IgD-negative memory B cell (primary cell): ENCODE results near the gene IDNK. TPM values are rescaled to one million over a fixed set of nuclear protein-coding genes. Genes with fewer than 3 reads are reported as not detected.

ENCODE experiments used
- H3K27ac Mint-ChIP-seq, 3 donors: one replicate each; pipeline ENCODE4 v1.8.0; 2020 to 2022; ENCODE audit warnings: mild to moderate bottlenecking in 3 of 3, mixed read lengths in 3 of 3, moderate library complexity in 1 of 3
- H3K27me3 Mint-ChIP-seq: one replicate; pipeline ENCODE4 v1.8.0; 2021; ENCODE audit warnings: mixed read lengths
- H3K36me3 Mint-ChIP-seq: one replicate; pipeline ENCODE4 v1.8.0; 2020; ENCODE audit warnings: mild to moderate bottlenecking, mixed read lengths
- H3K4me1 Mint-ChIP-seq, 3 donors: one replicate each; pipeline ENCODE4 v1.8.0; 2020 to 2022; ENCODE audit warnings: mixed read lengths in 3 of 3, mild to moderate bottlenecking in 1 of 3
- H3K4me3 Mint-ChIP-seq, 4 donors: one replicate each; pipeline ENCODE4 v1.8.0; 2020 to 2022; ENCODE audit warnings: mild to moderate bottlenecking in 4 of 4, mixed read lengths in 4 of 4, moderate library complexity in 3 of 4
- H3K9me3 Mint-ChIP-seq, 3 donors: one replicate each; pipeline ENCODE4 v1.8.0; 2020 to 2021; ENCODE audit warnings: mixed read lengths in 3 of 3, mild to moderate bottlenecking in 1 of 3
- polyA plus RNA-seq: library from polyadenylated mRNA; unstranded; fragments of 300-500 nt; fragmentation: Illumina TruSeq; gene quantifications from one replicate; pipeline ENCODE4 v1.2.3, GENCODE V29; 2021

Gene IDNK
- polyA plus RNA-seq, 1 donor from 2014 or later: 20.9 TPM

DNA sequence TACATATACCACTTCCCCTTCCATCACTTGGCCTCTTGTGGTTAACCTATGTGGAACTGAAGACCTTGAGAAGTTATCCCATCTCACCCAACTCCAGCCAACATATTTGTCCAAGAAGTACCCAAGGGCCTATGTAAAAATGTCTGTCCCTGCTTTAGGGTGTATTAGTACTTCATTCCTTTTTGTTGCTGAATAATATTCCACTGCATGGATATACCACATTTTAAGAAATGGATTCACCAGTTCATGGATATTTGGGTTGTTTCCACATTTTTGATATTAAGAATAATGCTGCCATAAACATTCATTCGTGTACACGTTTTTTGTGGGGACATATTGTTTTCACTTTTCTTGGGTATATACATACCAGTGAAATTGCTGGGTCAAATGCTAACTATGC, 28.6 kb downstream of the IDNK start:
- H3K4me1 Mint-ChIP-seq: peaks cover 4 to 11% (median 6%) of the 10 kb centered on the region in 3 donors
- peaks cover 0 to 7% (median 0%) of the 10 kb centered on the region in 3 donors for H3K9me3 Mint-ChIP-seq
- no peak overlapping the region for H3K4me3 Mint-ChIP-seq
- H3K36me3 Mint-ChIP-seq: peaks cover 19% of the 10 kb centered on the region
- no peak overlapping the region for H3K27ac Mint-ChIP-seq
- H3K27me3 Mint-ChIP-seq: no peaks in the 10 kb centered on the region

DNA sequence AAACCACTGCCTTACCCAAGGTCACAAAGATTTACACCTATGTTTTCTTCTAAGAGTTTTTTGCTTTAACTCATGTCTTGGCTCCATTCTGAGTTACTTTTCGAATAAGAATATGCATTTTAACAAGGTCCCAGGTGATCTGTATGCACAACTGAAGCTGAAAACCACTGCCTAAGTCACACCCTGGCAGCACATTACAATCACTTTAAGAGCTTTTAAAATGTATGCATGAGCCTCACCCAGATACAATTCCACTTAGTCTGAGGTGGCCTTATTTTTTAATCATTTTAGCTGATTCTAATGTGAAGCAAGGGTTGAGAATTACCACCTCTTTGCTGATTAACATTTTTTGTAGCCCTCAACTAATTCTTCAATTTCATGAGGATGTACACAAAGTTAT, 29.5 kb downstream of the IDNK start:
- Mint-ChIP-seq H3K27ac (no peak overlapping the region), H3K4me3 (no peak overlapping the region), H3K4me1 (peaks cover 4 to 11% (median 6%) of the 10 kb centered on the region in 3 donors), H3K36me3 (peaks cover 19% of the 10 kb centered on the region), H3K9me3 (peaks cover 0 to 7% (median 0%) of the 10 kb centered on the region in 3 donors), H3K27me3 (no peaks in the 10 kb centered on the region)

DNA sequence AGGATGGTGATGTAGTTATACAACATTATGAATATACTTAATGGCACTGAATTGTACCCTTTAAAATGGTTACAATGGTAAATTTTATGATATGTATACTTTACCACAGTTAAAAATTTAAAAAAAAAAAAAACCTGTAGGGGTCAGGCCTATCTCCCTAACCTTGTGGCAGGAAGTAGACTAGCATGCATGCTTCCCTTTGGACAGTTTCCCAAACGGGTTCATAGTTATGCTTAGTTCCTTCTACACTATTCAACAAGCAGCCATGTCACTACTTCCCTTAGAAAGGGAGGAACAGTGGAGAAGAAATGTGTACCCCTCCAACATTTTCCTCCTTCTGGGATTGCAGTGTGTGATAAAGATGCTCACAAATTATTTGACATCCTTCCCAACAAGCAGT, 32.5 kb downstream of the IDNK start:
- peaks cover 0 to 2% (median under 1%) of the 10 kb centered on the region in 3 donors for H3K4me1 Mint-ChIP-seq
- peaks cover 19% of the 10 kb centered on the region for H3K36me3 Mint-ChIP-seq
- H3K27ac Mint-ChIP-seq: no peak overlapping the region
- H3K4me3 Mint-ChIP-seq: no peak overlapping the region
- H3K27me3 Mint-ChIP-seq: no peaks in the 10 kb centered on the region
- H3K9me3 Mint-ChIP-seq: peaks cover 0 to 7% (median 0%) of the 10 kb centered on the region in 3 donors

DNA sequence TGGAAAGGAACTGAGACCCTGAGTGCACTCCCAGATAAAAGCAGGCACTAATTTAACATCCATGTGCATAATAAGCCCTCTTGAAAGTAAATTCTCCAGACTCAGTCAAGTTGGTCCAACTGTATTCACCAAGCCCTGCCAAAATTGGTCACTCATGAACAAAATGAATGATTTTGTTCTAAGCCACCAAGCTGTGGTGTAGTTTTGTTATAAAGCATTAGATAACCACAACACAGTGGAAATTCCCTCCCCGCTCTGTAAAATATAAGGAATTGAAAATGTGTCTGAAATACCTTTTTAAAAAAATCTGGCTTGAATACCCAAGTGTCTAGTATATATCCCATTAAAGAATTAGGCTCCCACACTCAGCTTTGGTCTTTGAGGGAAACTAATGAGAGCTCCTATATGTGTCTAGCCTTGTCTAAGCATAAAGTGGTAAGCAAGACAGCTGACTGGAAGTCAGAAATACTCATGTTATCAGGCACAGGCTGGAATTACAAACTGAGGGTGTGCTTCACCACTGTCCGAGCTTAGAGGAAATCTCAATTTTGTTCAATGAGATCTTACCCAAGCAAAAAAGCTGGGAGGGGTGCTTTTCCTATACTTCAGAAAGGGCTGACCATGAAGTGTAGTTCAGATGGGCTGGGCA, 33.2 kb downstream of the IDNK start:
- H3K36me3 Mint-ChIP-seq: peaks cover 19% of the 10 kb centered on the region
- H3K27ac Mint-ChIP-seq: peak overlapping the region in 1 of 3 donors; percentile 46
- H3K9me3 Mint-ChIP-seq: peaks cover 0 to 7% (median 0%) of the 10 kb centered on the region in 3 donors
- no peaks in the 10 kb centered on the region for H3K27me3 Mint-ChIP-seq
- H3K4me3 Mint-ChIP-seq: no peak overlapping the region
- H3K4me1 Mint-ChIP-seq: peaks cover 0 to 2% (median 0%) of the 10 kb centered on the region in 3 donors

DNA sequence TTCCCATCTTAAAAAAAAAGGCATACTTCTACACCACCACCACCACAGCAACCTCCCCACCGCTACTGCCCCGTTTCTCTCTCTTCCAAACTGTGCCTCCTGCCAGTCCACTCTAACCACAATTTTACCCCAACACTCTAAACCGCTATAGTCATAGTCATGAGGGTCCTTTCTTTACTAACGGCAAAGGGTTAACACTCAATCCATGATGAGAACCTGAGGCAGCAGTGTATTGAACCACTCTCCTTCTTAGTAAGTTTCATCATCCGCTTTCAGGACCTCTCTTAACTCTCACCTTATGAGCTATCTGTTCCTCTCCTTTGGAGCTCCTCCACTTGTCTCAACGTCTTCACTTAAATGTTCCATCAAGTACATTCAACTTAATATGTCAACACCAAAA, 34.0 kb downstream of the IDNK start:
- H3K9me3 Mint-ChIP-seq: peaks cover 0 to 5% (median 0%) of the 10 kb centered on the region in 3 donors
- no peak overlapping the region for H3K27ac Mint-ChIP-seq
- peaks cover 0 to 2% (median 0%) of the 10 kb centered on the region in 3 donors for H3K4me1 Mint-ChIP-seq
- H3K36me3 Mint-ChIP-seq: peaks cover 11% of the 10 kb centered on the region
- no peak overlapping the region for H3K4me3 Mint-ChIP-seq
- H3K27me3 Mint-ChIP-seq: no peaks in the 10 kb centered on the region

DNA sequence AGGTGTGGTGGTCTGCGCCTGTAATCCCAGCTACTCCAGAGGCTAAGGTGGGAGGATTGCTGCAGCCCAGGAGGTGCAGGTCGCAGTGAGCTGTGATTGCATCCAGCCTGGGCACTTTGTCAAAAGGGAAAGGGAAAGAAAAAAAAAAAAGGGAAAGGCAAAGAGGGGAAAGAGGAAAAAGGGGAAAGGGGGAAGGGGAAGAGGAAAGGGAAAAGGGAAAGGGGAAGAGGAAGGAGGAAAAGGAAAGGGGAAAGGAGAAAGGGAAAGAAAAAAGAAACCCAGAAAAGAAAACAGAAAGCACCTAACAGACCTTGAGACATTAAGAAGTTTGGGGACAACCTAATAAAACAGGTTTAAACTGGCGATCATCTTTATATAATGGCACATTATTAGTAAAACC, 40.0 kb downstream of the IDNK start:
- Mint-ChIP-seq H3K36me3 (peaks cover 4% of the 10 kb centered on the region), H3K27ac (peak overlapping the region in 2 of 3 donors; percentile 23 to 46), H3K4me1 (peaks cover 12 to 16% (median 15%) of the 10 kb centered on the region in 3 donors), H3K9me3 (no peaks in the 10 kb centered on the region), H3K27me3 (no peaks in the 10 kb centered on the region), H3K4me3 (no peak overlapping the region)

DNA sequence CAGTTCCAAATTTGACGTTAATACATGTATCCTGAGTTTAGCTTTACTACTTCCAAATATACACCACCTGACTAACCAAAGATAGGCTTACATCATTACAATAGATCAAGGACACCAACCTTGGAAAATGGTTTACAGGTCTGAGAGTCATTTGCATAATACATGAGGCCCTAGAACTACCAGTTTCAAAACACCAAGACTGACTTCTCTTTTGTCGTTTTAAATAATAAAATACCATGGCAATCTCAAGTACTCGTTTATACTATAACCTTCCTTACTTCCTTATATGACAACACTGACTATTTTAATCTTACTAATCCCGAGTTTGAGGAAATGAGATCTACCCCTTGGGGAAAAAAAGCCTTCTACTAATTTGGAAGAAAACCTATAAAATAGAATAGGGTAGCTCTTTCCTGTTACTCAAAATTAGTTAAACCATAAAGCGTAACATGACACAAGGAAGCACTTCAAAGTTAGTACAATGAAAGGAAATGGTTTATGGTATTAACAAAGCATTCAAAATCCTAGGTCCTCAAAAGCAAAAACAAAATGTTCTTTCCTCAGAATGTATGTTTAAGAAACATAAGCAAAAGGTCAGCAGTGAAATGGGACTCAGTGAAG, 42.7 kb downstream of the IDNK start:
- peak overlapping the region in 1 of 4 donors; percentile 34 for H3K4me3 Mint-ChIP-seq

DNA sequence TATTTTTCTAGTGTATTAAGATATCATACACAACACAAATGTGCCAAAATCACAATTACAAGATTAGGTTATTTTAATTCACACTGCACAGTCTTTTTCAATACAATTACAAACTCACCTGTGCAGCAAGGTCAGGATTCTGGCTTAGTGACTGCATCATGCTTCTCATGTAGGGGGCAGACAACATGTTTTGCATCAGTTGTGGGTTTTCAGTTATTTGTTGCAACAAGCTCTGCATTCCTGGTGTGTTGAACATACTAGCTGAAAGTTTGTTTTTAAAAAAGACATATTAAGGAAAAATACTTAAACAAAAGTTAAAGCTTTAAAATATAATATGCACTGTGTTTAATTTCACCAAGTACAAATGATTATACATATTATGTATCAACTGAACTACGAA, 46.1 kb downstream of the IDNK start:
- Mint-ChIP-seq H3K27ac (no peak overlapping the region), H3K36me3 (peaks cover 1% of the 10 kb centered on the region), H3K4me3 (no peak overlapping the region), H3K9me3 (no peaks in the 10 kb centered on the region), H3K27me3 (no peaks in the 10 kb centered on the region), H3K4me1 (peaks cover 14 to 21% (median 17%) of the 10 kb centered on the region in 3 donors)

More for the DNA sequence above, 42.7 kb downstream of the IDNK start:
- Mint-ChIP-seq H3K36me3 (peaks cover 4% of the 10 kb centered on the region), H3K27ac (peak overlapping the region in 2 of 3 donors; percentile 10 to 23), H3K27me3 (no peaks in the 10 kb centered on the region), H3K4me1 (peaks cover 14 to 21% (median 15%) of the 10 kb centered on the region in 3 donors), H3K9me3 (no peaks in the 10 kb centered on the region)

DNA sequence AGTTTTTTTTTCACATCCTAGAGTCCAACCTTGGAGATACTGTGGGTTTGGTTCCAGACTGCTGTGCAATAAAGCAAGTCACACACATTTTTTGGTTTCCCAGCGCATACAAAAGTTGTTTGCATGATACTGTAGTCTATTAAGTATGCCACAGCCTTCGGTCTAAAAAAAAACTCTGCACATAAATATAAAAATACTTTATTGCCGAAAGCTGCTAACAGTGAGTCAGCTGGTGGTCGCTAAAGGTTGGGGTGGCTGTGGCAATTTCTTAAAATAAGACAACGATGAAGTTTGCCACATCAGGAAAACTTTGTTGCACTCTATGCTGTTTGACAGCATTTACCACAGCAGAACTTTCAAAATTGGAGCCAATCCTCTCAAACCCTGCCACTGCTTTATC, 47.4 kb downstream of the IDNK start:
- H3K4me1 Mint-ChIP-seq: peaks cover 15 to 17% (median 16%) of the 10 kb centered on the region in 3 donors
- H3K4me3 Mint-ChIP-seq: no peak overlapping the region
- peaks cover 1% of the 10 kb centered on the region for H3K36me3 Mint-ChIP-seq
- no peaks in the 10 kb centered on the region for H3K9me3 Mint-ChIP-seq
- no peaks in the 10 kb centered on the region for H3K27me3 Mint-ChIP-seq
- H3K27ac Mint-ChIP-seq: no peak overlapping the region

DNA sequence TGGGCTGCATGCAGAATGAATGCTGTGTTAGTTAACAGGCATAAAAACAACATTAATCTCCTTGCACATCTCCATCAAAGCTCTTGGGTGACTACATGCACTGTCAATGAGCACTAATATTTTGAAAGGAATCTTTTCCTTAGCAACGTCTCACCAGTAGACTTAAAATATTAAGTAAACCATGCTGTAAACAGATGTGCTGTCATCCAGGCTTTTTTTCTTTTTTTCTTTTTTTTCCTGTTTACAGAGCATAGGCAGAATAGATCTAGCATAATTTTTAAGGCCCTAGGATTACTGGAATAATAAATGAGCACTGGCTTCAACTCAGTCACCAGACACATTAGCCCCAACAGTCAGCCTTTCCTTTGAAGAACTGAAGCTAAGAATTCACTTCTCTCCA, 48.5 kb downstream of the IDNK start:
- Mint-ChIP-seq H3K36me3 (peaks cover 1% of the 10 kb centered on the region), H3K27me3 (no peaks in the 10 kb centered on the region), H3K27ac (peak overlapping the region in 1 of 3 donors; percentile 80), H3K9me3 (no peaks in the 10 kb centered on the region), H3K4me1 (peaks cover 5 to 10% (median 7%) of the 10 kb centered on the region in 3 donors), H3K4me3 (no peak overlapping the region)

DNA sequence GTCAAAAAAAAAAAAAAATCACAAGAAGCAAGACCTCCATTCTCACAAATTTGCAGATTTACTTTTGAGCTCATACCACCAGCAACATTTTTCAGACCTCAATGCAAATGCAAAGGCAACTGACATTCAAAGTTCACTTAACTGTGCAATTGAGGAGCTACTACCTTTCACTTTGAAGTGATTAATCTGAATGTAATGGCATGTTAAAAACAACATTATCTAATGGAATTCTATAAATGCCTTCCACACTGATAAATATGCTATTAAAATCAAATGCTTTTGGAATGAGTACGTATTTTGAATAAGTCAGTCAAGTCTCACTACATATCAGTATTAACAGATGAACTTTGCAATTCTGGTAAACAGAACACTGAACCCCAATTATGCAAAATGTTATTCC, 52.5 kb downstream of the IDNK start:
- no peak overlapping the region for H3K27ac Mint-ChIP-seq
- no peak overlapping the region for H3K4me3 Mint-ChIP-seq
- no peaks in the 10 kb centered on the region for H3K9me3 Mint-ChIP-seq
- H3K36me3 Mint-ChIP-seq: peaks cover 3% of the 10 kb centered on the region
- peaks cover 0 to 4% (median 4%) of the 10 kb centered on the region in 3 donors for H3K4me1 Mint-ChIP-seq
- H3K27me3 Mint-ChIP-seq: no peaks in the 10 kb centered on the region

DNA sequence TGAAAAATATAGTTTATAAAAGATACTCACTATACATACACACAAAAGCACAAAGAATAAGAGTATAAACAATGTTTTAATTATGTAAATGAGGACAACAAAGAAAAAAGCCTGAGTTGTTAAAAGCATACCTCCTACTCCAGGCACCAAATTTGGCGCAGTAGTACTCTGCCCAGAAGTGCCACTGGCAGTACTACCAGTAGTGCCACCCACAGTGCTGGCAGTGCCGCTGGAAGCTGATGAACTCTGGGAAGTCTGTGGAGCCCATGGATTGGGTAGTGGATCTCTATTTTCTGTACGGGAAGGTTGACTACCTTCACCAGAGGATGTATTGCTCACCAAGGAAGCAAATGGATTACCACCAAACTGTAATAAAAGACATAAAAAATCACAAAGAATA, 54.7 kb downstream of the IDNK start:
- Mint-ChIP-seq H3K27ac (no peak overlapping the region), H3K9me3 (no peaks in the 10 kb centered on the region), H3K4me3 (no peak overlapping the region), H3K27me3 (no peaks in the 10 kb centered on the region), H3K4me1 (peaks cover 0 to 12% (median 4%) of the 10 kb centered on the region in 3 donors), H3K36me3 (peaks cover 3% of the 10 kb centered on the region)

DNA sequence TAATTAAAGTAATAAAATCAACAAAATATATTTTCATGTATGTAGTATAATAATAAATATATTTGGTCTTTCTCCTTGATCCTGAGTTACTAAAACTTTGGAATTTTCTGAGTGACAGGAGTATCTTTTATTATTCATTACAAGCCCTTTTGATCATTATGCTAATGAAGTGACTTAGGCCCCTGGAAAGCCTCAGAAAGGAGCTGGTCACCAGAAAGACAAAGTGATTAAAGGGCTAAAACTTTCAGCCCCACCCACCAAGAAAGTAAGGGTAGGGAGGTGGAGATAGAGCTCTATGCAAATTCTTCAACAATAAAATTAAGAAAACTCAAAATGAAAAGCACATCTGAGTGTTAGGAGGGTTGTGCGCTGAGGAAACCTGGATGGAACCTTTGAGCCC, 57.3 kb downstream of the IDNK start:
- no peaks in the 10 kb centered on the region for H3K9me3 Mint-ChIP-seq
- H3K4me1 Mint-ChIP-seq: peaks cover 0 to 18% (median 4%) of the 10 kb centered on the region in 3 donors
- H3K4me3 Mint-ChIP-seq: no peak overlapping the region
- no peaks in the 10 kb centered on the region for H3K27me3 Mint-ChIP-seq
- H3K27ac Mint-ChIP-seq: peak overlapping the region in 1 of 3 donors; percentile 53
- H3K36me3 Mint-ChIP-seq: peaks cover 2% of the 10 kb centered on the region

DNA sequence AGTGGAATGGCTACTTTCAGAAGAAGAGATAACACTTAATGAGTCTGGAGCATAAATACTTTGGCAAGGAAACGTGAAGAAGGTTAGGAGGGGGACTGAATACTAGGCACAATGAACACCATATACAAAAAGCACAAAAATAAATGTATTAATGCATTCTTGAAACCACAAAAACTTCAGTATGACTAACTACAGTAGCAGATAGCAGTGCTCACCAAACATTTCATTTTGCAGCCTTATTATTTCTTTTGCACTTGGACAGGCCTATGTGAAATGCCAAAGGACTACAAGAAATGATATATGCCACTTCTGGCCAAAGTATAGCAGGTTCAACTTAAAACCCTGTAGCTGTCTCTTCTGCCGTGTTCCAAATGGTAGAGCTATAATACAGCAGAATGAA, 58.5 kb downstream of the IDNK start:
- H3K4me1 Mint-ChIP-seq: peaks cover 3 to 21% (median 7%) of the 10 kb centered on the region in 3 donors
- no peaks in the 10 kb centered on the region for H3K27me3 Mint-ChIP-seq
- peaks cover 2% of the 10 kb centered on the region for H3K36me3 Mint-ChIP-seq
- H3K27ac Mint-ChIP-seq: no peak overlapping the region
- no peaks in the 10 kb centered on the region for H3K9me3 Mint-ChIP-seq
- no peak overlapping the region for H3K4me3 Mint-ChIP-seq

DNA sequence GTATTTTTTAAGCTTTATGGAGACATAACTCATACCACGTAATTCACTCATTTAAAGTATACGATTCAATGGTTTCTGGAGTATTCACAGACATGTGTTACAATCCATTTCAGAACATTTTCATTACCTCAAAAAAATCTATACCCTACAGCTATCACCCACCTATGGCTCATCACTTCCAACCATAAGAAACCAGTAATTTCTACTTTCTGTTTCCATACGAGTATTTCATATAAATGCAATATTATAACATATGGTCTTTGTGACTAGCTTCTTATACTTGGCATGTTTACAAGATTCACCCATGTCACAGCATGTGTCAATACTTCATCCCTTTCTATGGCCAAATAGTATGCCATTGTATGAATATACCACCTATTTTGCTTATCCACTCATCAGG, 66.0 kb downstream of the IDNK start:
- Mint-ChIP-seq H3K36me3 (no peaks in the 10 kb centered on the region), H3K27ac (no peak overlapping the region), H3K9me3 (no peaks in the 10 kb centered on the region), H3K4me3 (no peak overlapping the region), H3K4me1 (peaks cover 55 to 62% (median 61%) of the 10 kb centered on the region in 3 donors), H3K27me3 (no peaks in the 10 kb centered on the region)

DNA sequence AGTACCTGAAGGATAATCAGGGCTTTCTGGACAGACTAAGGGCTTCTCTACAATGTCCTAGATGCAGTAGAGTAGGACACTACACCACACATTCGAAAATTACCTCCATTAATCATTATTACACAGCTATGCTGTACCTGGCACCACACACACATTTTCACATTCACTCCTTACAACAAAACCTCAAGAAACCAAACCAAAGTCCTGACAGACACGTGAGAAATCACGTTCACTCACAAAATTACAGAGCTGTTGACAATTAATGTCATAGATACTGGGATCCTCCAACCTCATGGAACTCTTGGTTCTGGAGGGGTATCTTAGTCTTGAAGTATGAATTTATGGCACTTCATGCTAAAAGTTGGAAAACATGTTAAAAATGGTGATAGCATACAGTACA, 68.5 kb downstream of the IDNK start:
- H3K27me3 Mint-ChIP-seq: no peaks in the 10 kb centered on the region
- H3K4me1 Mint-ChIP-seq: peaks cover 67 to 77% (median 69%) of the 10 kb centered on the region in 3 donors
- H3K9me3 Mint-ChIP-seq: no peaks in the 10 kb centered on the region
- H3K36me3 Mint-ChIP-seq: no peaks in the 10 kb centered on the region
- no peak overlapping the region for H3K4me3 Mint-ChIP-seq
- no peak overlapping the region for H3K27ac Mint-ChIP-seq
